IMR-90 (cell line): ENCODE data around the gene TEX53. TPM values are rescaled to one million over a fixed set of nuclear protein-coding genes. Genes with fewer than 3 reads are reported as not detected.

Source experiments
- ATAC-seq: fragments of 200-7000 bp; cut with Tn5 transposase; 2 replicates; pipeline ENCODE4 v1.9.1; 2020; ENCODE audit warnings: low read depth, mild to moderate bottlenecking, moderate library complexity
- BruUV-seq: library from RNA; stranded (reverse); fragments of 400-500 nt; replicated peaks from 2 replicates; lab custom pipeline; 2021; lab: Mats Ljungman, UMichigan
- CTCF ChIA-PET: fragments of 300-600 bp; formaldehyde crosslinking; extraction: SDS; loops from one replicate; lab custom pipeline; 2021; ENCODE audit warnings: antibody characterized with exemption; lab: Yijun Ruan, JAX
- POLR2A ChIA-PET: fragments of 300-600 bp; sonication (Branson Sonifier 250); formaldehyde crosslinking; loops from one replicate; lab custom pipeline; 2022; ENCODE audit warnings: antibody characterized with exemption; ENCODE audit not compliant: unreplicated experiment; lab: Charles Lee
- DNase-seq: peaks from one replicate; pipeline ENCODE4 v3.0.0; 2013
- H2AFZ ChIP-seq: replicated peaks from 2 replicates; pipeline ENCODE3; 2013; ENCODE audit warnings: low read length, mild to moderate bottlenecking; ENCODE audit not compliant: poor library complexity
- H2AK5ac ChIP-seq: 2 replicates; pipeline ENCODE4 v1.6.1; 2013; ENCODE audit warnings: low read depth, low read length, inconsistent platforms
- H2AK9ac ChIP-seq: replicated peaks from 2 replicates; pipeline ENCODE3; 2013; ENCODE audit warnings: mild to moderate bottlenecking, low read depth, low read length, moderate library complexity; ENCODE audit not compliant: poor library complexity
- H2BK120ac ChIP-seq: 2 replicates; pipeline ENCODE4 v1.6.1; 2013; ENCODE audit warnings: low read depth, low read length, inconsistent platforms
- H2BK15ac ChIP-seq: 3 replicates; pipeline ENCODE4 v1.6.1; 2013; ENCODE audit warnings: low read depth, low read length, inconsistent platforms
- H2BK20ac ChIP-seq: 2 replicates; pipeline ENCODE4 v1.6.1; 2013; ENCODE audit warnings: low read depth, mild to moderate bottlenecking, inconsistent platforms, low read length, moderate library complexity
- H2BK5ac ChIP-seq: 2 replicates; pipeline ENCODE4 v1.6.1; 2013; ENCODE audit warnings: mild to moderate bottlenecking, low read depth, low read length, inconsistent platforms; ENCODE audit not compliant: poor library complexity, severe bottlenecking
- H3K14ac ChIP-seq: replicated peaks from 2 replicates; pipeline ENCODE4 v1.6.1; 2013; ENCODE audit warnings: low read depth, low read length, inconsistent platforms
- H3K18ac ChIP-seq: 2 replicates; pipeline ENCODE4 v1.6.1; 2013; ENCODE audit warnings: low read depth, low read length, control low read depth
- H3K23ac ChIP-seq: 2 replicates; pipeline ENCODE4 v1.6.1; 2013; ENCODE audit warnings: low read depth, low read length, inconsistent platforms
- H3K27ac ChIP-seq: 2 replicates; pipeline ENCODE4 v1.5.1; 2013; ENCODE audit warnings: mild to moderate bottlenecking, control low read depth, low read length; ENCODE audit not compliant: insufficient read depth
- H3K27me3 ChIP-seq: 2 replicates; pipeline ENCODE4 v1.6.1; 2013; ENCODE audit warnings: low read length; ENCODE audit not compliant: control insufficient read depth, insufficient read depth
- H3K36me3 ChIP-seq: 2 replicates; pipeline ENCODE4 v1.6.1; 2013; ENCODE audit warnings: low read length, mixed read lengths; ENCODE audit not compliant: control insufficient read depth, insufficient read depth
- H3K4ac ChIP-seq: 2 replicates; pipeline ENCODE4 v1.6.1; 2013; ENCODE audit warnings: low read depth, low read length, inconsistent platforms
- H3K4me1 ChIP-seq: 2 replicates; pipeline ENCODE4 v1.6.1; 2013; ENCODE audit warnings: low read length, mixed read lengths; ENCODE audit not compliant: control insufficient read depth, insufficient read depth
- H3K4me2 ChIP-seq: 2 replicates; pipeline ENCODE4 v1.6.1; 2013; ENCODE audit warnings: low read depth, mild to moderate bottlenecking, control low read depth, low read length, moderate library complexity
- H3K4me3 ChIP-seq: 2 replicates; pipeline ENCODE4 v1.5.1; 2013; ENCODE audit warnings: low read depth, mild to moderate bottlenecking, control low read depth, low read length, moderate library complexity; ENCODE audit not compliant: insufficient read depth
- H3K56ac ChIP-seq: 2 replicates; pipeline ENCODE4 v1.6.1; 2013; ENCODE audit warnings: low read length, inconsistent platforms; ENCODE audit not compliant: insufficient read depth; ENCODE audit errors: extremely low read depth
- H3K79me1 ChIP-seq, 2 experiments: 2 replicates each; pipeline ENCODE4 v1.6.1; 2013; ENCODE audit warnings: low read length in 2 of 2, inconsistent platforms in 1 of 2, low read depth in 1 of 2
- H3K9ac ChIP-seq: 2 replicates; pipeline ENCODE4 v1.6.1; 2013; ENCODE audit warnings: low read depth, low read length, control low read depth
- H3K9me1 ChIP-seq: 2 replicates; pipeline ENCODE4 v1.6.1; 2013; ENCODE audit warnings: low read length, inconsistent platforms; ENCODE audit not compliant: insufficient read depth
- H3K9me3 ChIP-seq: 2 replicates; pipeline ENCODE4 v1.6.1; 2013; ENCODE audit warnings: low read length; ENCODE audit not compliant: control insufficient read depth, insufficient read depth
- H4K20me1 ChIP-seq: 2 replicates; pipeline ENCODE4 v1.6.1; 2013; ENCODE audit warnings: low read length, inconsistent platforms; ENCODE audit not compliant: insufficient read depth
- H4K5ac ChIP-seq: 2 replicates; pipeline ENCODE4 v1.6.1; 2013; ENCODE audit warnings: mild to moderate bottlenecking, low read depth, low read length, control low read depth
- H4K8ac ChIP-seq, 2 experiments: 2 replicates each; pipeline ENCODE4 v1.6.1; 2013; ENCODE audit warnings: low read depth in 2 of 2, low read length in 2 of 2, control low read depth in 1 of 2, inconsistent platforms in 1 of 2
- H4K91ac ChIP-seq: 2 replicates; pipeline ENCODE4 v1.6.1; 2013; ENCODE audit warnings: low read depth, low read length, inconsistent platforms; ENCODE audit not compliant: insufficient read depth
- BHLHE40 ChIP-seq: fragments of 150-350 bp; IDR thresholded peaks from 2 replicates; pipeline ENCODE4 v1.6.1; 2016; ENCODE audit warnings: mild to moderate bottlenecking, low read depth, low read length
- CEBPB ChIP-seq: IDR thresholded peaks from 2 replicates; pipeline ENCODE4 v1.6.1; 2012; ENCODE audit warnings: low read depth, low read length, improper control_type of control experiment
- CHD1 ChIP-seq: IDR thresholded peaks from 2 replicates; pipeline ENCODE4 v1.6.1; 2012; ENCODE audit warnings: low read depth, low read length, improper control_type of control experiment
- FOS ChIP-seq: fragments of 150-350 bp; IDR thresholded peaks from 2 replicates; pipeline ENCODE4 v1.6.1; 2016; ENCODE audit warnings: low read depth, low read length
- MAFK ChIP-seq: IDR thresholded peaks from 2 replicates; pipeline ENCODE4 v1.6.1; 2012; ENCODE audit warnings: low read depth, low read length, improper control_type of control experiment
- MAZ ChIP-seq: IDR thresholded peaks from 2 replicates; pipeline ENCODE4 v1.6.1; 2012; ENCODE audit warnings: low read depth, mild to moderate bottlenecking, low read length, improper control_type of control experiment, moderate library complexity, borderline replicate concordance
- MXI1 ChIP-seq: IDR thresholded peaks from 2 replicates; pipeline ENCODE4 v1.6.1; 2012; ENCODE audit warnings: low read depth, mild to moderate bottlenecking, low read length, moderate library complexity, borderline replicate concordance
- NFE2L2 ChIP-seq: fragments of 150-350 bp; IDR thresholded peaks from 2 replicates; pipeline ENCODE4 v1.6.1; 2016; ENCODE audit warnings: low read depth, mild to moderate bottlenecking, low read length
- POLR2A ChIP-seq: IDR thresholded peaks from 2 replicates; pipeline ENCODE4 v1.6.1; 2012; ENCODE audit warnings: mild to moderate bottlenecking, low read depth, low read length
- RAD21 ChIP-seq: IDR thresholded peaks from 2 replicates; pipeline ENCODE4 v1.6.1; 2012; ENCODE audit warnings: low read length, improper control_type of control experiment
- RCOR1 ChIP-seq: IDR thresholded peaks from 2 replicates; pipeline ENCODE4 v1.6.1; 2012; ENCODE audit warnings: mild to moderate bottlenecking, low read length, improper control_type of control experiment; ENCODE audit not compliant: insufficient replicate concordance
- RFX5 ChIP-seq: IDR thresholded peaks from 2 replicates; pipeline ENCODE4 v1.8.0; 2012; ENCODE audit warnings: low read depth, mild to moderate bottlenecking, low read length, moderate library complexity
- SMC3 ChIP-seq: fragments of 150-350 bp; IDR thresholded peaks from 2 replicates; pipeline ENCODE4 v1.6.1; 2016; ENCODE audit warnings: low read depth, mild to moderate bottlenecking, antibody characterized with exemption, low read length, moderate library complexity
- WGBS, 2 experiments: methylation state at CpG; one replicate each; pipeline versions ENCODE4 v1.1.5 to v1.1.7; 2013; ENCODE audit warnings: missing lambda C conversion rate in 2 of 2; ENCODE audit not compliant: insufficient read length in 1 of 2; ENCODE audit errors: extremely low coverage in 2 of 2; 5-methylcytosine and 5-hydroxymethylcytosine counted together
- dilution Hi-C: fragments of 300-500 bp; cut with HindIII; formaldehyde crosslinking; loops from one replicate; pipeline ENCODE4 v1.14.3; 2018; ENCODE audit warnings: low sequenced_read_pairs; ENCODE audit not compliant: unreplicated experiment
- in situ Hi-C: fragments of 300-500 bp; cut with MboI; formaldehyde crosslinking; loops from 3 replicates; pipeline ENCODE4 v1.14.3; 2019; ENCODE audit warnings: low sequenced_read_pairs, inconsistent platforms, mixed read lengths
- intact Hi-C: fragments of 100-400 bp; cut with micrococcal nuclease; formaldehyde crosslinking; loops from 2 replicates; pipeline ENCODE4 v1.10.0; 2022
- polyA plus RNA-seq, 3 experiments: library from polyadenylated mRNA; depleted of rRNA; stranded (reverse); fragments of >200 nt; gene quantifications; 2 replicates each; pipeline ENCODE4 v1.2.3, GENCODE V29; 2012; ENCODE audit warnings: low replicate concordance in 1 of 3
- total RNA-seq: library from RNA; depleted of rRNA; stranded (reverse); fragments of >200 nt; gene quantifications from 2 replicates; pipeline ENCODE4 v1.2.3, GENCODE V29; 2012
- TF ChIP-seq, protein P1 (sequence below): conservative IDR thresholded peaks from 2 replicates; pipeline ENCODE4 v1.5.1; 2012; ENCODE audit warnings: mild to moderate bottlenecking, low read depth, low read length, improper control_type of control experiment
- TF ChIP-seq, protein P2 (sequence below): fragments of 150-350 bp; IDR thresholded peaks from 2 replicates; pipeline ENCODE4 v1.6.1; 2017; ENCODE audit warnings: mild to moderate bottlenecking, antibody characterized with exemption, low read length, low read depth
- TF ChIP-seq, protein P3 (sequence below): fragments of 150-350 bp; IDR thresholded peaks from 2 replicates; pipeline ENCODE4 v1.6.1; 2016; ENCODE audit warnings: low read depth, mild to moderate bottlenecking, low read length, moderate library complexity, borderline replicate concordance

TEX53 gene
- total and polyA plus RNA-seq, 2 of the 4 experiments (the other 2 are of a cell fraction) = not detected

DNA sequence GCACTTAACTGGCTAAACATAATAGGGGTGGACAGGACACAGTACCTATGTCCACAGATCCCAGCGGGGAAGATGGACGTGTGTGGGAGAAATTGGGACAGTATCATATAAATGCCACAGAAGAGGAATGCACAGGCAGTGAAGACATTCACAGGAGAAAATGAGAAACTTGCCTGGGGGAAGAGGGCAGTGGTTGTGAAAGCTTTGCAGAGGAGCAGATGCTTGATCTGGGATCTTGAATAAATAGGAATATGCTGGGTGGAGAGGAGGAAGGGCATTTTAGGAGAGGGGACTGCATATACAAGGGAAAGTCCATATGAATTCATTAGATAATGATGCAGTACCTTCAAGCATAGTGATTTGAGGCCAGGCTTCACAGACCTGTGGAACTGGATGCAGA is 32.9 kb downstream of the TEX53 start:
- no peak for ATAC-seq
- Histone ChIP-seq H2AK5ac (no peak overlapping the region), H4K91ac (no peak overlapping the region), H3K4me3 (no peak overlapping the region), H2BK20ac (no peak overlapping the region), H2AFZ (no peak overlapping the region), H4K8ac (no peak overlapping the region), H3K36me3 (peaks cover 19% of the 10 kb centered on the region), H4K20me1 (peaks cover 10% of the 10 kb centered on the region; the same call in 1 of the 2 replicates), H3K79me1 (peaks cover 0 to 6% of the 10 kb centered on the region in 2 experiments; a peak in 2 of 4 replicates), H4K5ac (no peak overlapping the region), H3K23ac (no peak overlapping the region), H2BK5ac (no peak overlapping the region), H3K18ac (no peak overlapping the region), H3K9me1 (peaks cover 10% of the 10 kb centered on the region; the same call in 1 of the 2 replicates), H2BK15ac (no peak overlapping the region), H2BK120ac (no peak overlapping the region), H2AK9ac (no peak overlapping the region), H3K27me3 (no peaks in the 10 kb centered on the region), H3K4me1 (peaks cover 6% of the 10 kb centered on the region), H3K14ac (no peak overlapping the region), H3K4ac (no peak overlapping the region), H3K4me2 (no peak overlapping the region), H3K27ac (no peak overlapping the region), H3K9me3 (no peaks in the 10 kb centered on the region), H3K9ac (no peak overlapping the region), H3K56ac (no peak overlapping the region)
- dilution Hi-C loops = no loop called here
- intact Hi-C loops = no loop called here
- in situ Hi-C loops = no loop called here
- BruUV-seq = no TSS peak
- ChIA-PET POLR2A (no interaction called here), CTCF (interaction anchor here (1.0 kb wide), 1 partner anchor 13 kb away, joined by 5 read pairs; the partner anchor contains the start of gene TMEM268)
- TF ChIP-seq, protein P1, sequence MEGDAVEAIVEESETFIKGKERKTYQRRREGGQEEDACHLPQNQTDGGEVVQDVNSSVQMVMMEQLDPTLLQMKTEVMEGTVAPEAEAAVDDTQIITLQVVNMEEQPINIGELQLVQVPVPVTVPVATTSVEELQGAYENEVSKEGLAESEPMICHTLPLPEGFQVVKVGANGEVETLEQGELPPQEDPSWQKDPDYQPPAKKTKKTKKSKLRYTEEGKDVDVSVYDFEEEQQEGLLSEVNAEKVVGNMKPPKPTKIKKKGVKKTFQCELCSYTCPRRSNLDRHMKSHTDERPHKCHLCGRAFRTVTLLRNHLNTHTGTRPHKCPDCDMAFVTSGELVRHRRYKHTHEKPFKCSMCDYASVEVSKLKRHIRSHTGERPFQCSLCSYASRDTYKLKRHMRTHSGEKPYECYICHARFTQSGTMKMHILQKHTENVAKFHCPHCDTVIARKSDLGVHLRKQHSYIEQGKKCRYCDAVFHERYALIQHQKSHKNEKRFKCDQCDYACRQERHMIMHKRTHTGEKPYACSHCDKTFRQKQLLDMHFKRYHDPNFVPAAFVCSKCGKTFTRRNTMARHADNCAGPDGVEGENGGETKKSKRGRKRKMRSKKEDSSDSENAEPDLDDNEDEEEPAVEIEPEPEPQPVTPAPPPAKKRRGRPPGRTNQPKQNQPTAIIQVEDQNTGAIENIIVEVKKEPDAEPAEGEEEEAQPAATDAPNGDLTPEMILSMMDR = no peak
- no peak for TF ChIP-seq RCOR1
- TF ChIP-seq RFX5 = no peak
- no peak for TF ChIP-seq NFE2L2
- TF ChIP-seq, protein P2, sequence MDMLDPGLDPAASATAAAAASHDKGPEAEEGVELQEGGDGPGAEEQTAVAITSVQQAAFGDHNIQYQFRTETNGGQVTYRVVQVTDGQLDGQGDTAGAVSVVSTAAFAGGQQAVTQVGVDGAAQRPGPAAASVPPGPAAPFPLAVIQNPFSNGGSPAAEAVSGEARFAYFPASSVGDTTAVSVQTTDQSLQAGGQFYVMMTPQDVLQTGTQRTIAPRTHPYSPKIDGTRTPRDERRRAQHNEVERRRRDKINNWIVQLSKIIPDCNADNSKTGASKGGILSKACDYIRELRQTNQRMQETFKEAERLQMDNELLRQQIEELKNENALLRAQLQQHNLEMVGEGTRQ = no peak
- no peak for TF ChIP-seq POLR2A
- TF ChIP-seq MAFK = no peak
- TF ChIP-seq, protein P3, sequence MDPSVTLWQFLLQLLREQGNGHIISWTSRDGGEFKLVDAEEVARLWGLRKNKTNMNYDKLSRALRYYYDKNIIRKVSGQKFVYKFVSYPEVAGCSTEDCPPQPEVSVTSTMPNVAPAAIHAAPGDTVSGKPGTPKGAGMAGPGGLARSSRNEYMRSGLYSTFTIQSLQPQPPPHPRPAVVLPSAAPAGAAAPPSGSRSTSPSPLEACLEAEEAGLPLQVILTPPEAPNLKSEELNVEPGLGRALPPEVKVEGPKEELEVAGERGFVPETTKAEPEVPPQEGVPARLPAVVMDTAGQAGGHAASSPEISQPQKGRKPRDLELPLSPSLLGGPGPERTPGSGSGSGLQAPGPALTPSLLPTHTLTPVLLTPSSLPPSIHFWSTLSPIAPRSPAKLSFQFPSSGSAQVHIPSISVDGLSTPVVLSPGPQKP = no peak
- TF ChIP-seq CEBPB = no peak
- TF ChIP-seq FOS = no peak
- TF ChIP-seq BHLHE40 = no peak
- TF ChIP-seq MXI1 = no peak
- TF ChIP-seq CHD1 = no peak
- no peak for TF ChIP-seq SMC3
- no peak for TF ChIP-seq RAD21
- no peak for TF ChIP-seq MAZ
- WGBS, 2 experiments = 100% methylated on average over 2 of the region's 2 CpGs; no CpG with 5 or more reads in 1 of the 2 experiments
- DNase-seq = no peak
